Measurements from ENCODE around the gene MAF.

MAF gene

DNA sequence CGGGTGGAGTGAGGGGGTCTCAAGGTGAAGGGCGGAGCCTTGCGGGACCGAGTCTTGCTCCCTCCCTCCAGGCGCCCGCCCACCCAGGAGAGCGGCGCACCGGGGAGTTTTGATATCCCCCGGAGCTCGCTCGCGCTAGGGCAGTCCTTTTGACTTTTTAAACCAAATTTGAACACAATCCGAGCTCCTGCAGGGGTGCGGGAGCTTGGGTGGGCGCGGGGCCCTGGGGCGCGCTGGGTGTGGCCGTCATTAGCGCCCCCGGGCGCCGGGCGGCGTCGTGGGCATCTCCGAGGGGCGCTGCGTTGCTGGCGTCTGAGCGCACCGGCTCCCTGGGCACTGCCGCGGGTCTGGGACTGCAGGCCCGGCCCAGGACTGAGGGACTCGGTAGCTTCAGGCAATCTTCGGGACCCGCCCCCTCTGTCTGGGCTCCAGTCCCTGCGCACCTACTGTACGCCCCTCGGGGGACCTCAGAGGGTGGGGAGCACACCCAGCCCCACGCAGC is 10.9 kb downstream of the MAF start:
- DNase-seq (ENCODE audit: low spot score): no peak

DNA sequence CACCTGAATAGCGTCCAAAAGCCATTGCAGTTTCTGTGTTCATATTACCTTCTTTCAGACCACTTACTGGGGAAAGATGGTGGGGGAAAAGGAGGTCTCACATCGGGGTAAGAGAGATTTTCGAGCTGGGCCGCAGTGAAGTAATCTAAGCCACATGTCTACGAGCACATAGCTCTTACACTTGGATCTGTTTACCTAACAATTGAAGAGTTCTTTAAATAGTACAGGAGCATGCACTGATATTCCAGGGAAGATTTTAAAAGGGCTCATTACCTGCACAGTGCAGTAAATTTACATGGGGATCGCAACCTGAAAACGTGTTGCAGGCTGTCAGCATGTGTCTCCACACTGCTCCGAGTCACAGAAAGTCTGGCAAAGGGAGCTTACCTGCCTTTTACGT is 12.6 kb downstream of the MAF start:
- no peak for DNase-seq (ENCODE audit: low spot score)

DNA sequence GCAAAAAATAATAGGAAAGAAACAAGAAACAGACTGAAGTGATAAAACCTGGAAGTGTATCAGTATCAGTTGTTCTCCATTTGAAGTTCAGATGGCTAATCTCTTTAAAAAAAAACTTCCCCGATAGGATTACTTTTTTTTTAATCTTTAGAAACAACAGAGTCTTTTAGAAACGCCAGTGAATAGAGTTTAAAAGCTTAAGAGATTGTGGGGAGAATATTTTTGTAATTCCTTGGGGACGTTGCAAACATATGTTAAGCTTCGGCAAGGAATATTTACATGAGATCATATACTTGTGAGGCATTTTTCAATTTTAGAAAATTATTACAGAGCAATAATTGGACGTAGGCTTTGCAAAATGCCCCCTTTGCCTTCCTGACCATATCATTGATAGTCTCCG is 13.2 kb downstream of the MAF start:
- no peak for DNase-seq (ENCODE audit: low spot score)

DNA sequence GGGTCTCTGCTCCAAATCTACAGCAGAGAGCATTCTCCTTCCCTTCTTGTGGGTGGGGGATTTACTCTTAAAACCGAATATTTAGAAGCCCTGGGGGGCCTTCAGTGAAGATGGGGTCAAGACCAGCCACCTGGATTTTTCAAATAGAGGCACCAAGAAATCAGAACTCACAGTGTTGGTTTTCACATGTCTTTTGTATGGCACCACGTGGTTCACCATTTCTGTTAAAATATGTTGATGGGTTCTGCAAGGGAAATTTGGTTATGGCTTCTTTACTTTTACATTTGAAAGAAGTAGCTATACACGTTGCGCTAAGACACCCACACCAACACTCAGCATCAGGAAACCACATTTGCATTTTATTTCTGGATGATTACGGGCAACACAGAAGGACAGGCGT is 17.7 kb downstream of the MAF start:
- DNase-seq (ENCODE audit: low spot score): no peak

DNA sequence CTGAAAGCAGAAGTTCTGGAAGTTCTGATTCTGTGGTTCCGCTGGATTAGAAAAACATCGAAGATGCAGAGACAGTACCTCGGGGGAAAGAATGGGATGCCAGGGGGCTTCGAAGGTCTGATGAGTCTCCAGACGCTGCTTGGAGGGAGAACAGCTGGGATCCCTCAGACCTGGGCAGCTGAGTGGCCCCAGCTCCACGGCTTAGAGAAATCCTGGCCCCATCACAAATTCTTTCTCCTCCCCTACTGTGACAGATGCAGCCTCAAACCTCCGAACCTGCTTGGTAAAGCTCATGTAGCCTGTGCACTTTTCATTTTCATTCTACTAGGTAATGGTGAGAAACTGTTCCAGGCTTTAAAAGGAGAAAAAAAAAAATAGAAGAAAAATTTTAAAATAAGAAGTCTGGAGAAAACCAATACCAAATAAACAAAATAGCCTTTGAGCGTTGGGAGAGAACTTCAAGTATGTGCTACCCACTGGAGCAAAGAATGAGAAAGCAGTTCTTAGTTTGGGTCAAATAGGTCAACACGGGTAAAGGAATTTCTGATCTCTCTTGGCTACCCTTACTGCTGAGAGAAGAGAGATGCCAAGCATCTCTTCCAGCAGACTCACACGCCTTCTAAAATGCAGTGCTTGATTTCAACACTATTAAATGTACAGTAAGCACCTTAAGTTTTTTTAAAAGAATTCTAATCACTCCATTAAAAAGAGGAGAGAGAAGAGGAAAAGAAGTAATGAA is 19.9 kb downstream of the MAF start:
- no peak for DNase-seq (ENCODE audit: low spot score)

DNA sequence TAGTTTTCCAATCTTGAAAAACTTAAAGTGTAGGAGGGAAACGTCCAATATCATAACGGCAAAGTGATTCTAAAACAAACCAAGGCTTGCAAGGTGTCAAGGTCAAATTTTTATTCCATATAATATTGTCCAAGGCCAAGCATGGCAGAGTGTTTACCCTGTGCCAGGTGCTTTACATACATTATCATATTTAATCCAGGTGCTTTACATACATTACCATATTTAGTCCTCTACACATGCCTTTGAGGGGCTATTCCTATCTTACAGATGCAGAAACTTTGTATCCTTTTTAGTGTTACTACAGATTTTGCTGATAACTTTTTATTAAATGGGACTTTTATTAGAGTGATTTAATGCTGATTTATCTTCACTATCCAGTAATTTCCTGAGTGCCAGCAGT is 23.9 kb downstream of the MAF start:
- DNase-seq (ENCODE audit: low spot score): no peak

DNA sequence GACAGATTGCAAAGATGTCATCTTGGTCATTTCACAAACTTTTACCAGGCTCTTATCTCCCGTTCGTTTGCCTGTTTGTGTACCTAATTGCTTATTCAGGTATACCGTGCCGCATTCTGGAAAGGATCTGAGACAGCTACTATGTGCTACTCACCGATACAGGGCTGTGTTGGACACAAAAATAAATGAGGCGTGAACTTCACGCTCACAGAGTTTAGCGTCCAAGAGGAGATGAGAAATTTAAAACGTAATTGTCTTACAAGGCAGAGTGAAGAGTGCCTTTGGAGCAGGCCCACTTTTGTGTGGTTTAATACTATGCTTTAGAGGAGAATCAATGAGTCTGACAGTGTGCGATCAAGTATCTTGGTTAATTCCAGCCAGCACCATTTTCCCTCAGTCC is 26.7 kb downstream of the MAF start:
- DNase-seq (ENCODE audit: low spot score): no peak

DNA sequence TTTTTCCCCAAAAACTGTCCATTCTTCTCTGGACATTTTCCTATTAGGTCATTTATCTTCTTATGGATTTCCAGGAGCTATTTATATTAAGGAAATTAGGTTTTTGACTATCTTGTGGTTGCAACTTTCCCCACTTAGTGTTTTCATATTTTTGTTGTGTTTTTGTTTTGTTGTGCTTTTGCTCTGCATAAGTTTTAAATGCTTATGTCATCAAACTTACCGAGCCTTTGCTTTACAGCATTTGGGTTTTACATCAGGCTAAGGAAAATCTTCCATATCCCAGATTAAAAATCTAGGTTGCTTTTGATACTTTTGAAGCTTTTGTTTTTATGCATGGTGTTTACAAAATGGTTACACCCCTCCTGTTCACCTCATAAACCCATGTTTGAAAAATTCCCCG is 27.5 kb downstream of the MAF start:
- no peak for DNase-seq (ENCODE audit: low spot score)

DNA sequence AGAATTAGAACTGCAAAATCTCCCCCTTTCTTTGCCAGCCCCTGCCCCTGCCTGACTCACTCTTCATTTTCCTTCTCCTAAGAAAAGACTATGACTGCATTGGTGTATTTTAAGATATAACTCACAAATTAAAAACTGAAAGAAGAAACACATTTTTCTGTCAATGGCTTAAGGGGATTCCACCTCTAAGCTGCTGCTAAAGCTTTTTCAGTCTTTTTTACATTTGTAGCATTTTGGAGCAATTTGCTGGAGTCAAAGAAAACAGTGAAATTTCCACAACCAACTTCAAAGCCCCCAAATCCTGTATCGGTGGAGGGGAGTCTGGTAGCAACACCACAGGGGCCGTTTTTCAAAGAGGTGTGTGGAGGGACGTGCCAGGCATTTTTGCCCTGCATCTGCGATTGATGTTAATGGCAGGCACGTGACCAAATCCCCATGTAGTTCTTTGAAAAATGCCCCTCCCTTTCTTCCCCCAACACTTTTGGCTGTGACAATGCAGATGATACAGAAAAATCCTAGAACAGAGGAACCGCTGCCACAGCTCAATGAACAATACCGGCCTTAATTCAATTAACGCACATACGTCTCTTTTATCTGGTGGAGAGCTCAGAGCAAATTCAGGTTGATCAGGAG is 28.5 kb downstream of the MAF start:
- no peak for DNase-seq (ENCODE audit: low spot score)

DNA sequence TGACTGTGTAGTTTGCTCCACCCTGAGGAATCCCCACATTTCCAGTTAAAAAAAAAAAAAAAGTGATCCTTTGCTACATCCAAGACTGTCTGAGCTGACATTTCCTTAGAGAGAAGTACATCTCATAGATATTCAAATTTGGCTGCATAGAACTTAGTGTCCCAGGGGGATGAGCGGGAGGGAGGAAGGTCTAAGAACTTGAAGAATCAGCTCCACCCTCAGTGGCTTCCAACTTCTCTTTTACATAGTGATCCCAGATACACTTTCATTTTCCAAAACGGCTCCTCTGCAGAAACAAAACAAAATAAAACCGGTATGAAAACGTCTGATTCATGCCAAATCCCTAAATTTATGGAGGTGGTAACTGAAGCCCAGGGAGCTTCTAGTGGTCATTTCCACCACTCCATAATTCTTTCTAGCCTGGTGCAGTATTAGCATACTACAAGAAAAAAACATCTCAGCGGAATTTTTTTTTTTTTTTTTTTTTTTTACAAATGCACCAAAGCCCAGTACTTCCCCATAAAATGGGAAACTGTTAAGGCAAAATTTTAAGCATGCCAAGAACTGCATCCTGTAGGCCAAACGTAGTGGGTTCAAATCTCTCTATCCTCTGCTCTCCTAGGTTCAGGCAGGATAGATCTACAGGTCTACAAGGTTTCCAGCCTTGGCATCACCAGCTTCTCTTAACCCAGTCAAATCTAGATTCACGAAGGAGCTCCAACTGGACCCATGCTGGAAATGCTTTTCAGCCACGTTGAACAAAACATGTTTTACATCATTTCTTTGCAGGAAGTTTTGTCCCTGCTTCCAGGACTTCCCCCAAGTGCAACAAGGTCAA is 29.3 kb downstream of the MAF start:
- no peak for DNase-seq (ENCODE audit: low spot score)

DNA sequence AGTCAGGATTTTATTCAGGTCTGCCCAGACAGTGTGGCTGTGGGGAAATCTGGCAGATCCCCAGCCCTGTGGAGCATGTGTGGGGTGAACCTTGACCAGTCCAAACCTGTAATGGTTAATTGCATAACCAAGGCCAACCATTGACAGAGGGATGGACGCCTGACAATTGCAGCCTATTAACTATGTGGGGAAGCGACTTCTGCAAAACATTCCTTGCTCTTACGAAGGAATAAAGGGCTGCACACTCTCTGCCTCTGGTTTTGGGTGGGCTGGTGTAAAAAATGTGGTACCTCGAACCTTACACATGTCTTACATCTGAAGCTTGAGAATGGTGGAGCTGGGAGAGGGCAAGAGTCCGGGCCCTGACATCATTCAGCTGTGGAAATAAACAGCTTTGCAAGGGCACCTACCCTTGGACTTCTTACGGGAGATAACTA is 35.8 kb downstream of the MAF start:
- no peak for DNase-seq (ENCODE audit: low spot score)

DNA sequence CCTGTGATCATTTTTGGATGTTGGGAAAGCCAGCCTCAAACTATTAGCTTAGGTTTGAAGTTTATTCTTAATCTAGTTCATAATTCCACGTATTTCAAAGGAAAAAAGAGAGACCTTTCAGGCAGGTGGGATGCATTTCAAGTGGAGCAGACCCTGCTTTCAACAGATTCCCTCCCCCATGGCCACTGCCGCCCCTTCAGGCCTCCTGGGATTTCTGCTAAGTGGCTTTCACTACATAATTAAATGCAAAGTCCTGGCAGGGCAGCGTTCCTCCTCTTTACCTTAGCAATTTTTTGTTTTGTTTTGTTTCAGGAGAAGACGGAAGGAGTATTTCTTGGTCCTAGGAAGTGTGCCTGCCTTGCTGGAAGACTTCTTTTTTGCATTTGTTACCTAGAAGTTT is 36.6 kb downstream of the MAF start:
- no peak for DNase-seq (ENCODE audit: low spot score)

DNA sequence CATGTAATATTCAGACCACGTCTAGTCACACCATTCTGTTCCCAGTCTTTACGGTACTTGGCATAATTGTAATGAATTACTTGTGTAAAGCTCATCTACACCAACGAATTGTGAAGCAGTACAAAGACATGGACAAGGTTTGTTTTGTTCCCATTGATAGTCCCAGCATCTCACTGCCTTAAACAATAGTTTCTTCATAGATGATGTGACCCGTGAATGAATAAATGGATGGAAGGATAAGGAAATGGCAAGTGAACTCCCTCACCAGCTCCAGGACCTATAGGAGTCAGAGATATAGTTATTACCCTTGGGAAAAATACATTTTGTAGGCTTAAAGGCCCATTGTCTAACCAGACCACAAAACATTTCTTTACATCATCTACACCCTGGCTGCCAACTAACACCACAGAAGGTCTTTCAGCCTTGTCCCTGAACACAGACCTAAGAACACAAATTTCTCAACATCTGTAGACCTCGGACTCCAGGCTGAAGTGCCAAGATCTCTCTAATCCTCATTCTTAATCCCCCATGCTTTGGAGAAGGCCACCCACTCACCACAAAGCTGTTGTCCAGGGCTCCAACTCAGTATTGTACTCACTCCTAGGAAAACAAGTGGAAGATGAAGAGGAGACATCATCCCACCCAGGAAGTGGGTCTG is 38.2 kb downstream of the MAF start:
- DNase-seq (ENCODE audit: low spot score): no peak

DNA sequence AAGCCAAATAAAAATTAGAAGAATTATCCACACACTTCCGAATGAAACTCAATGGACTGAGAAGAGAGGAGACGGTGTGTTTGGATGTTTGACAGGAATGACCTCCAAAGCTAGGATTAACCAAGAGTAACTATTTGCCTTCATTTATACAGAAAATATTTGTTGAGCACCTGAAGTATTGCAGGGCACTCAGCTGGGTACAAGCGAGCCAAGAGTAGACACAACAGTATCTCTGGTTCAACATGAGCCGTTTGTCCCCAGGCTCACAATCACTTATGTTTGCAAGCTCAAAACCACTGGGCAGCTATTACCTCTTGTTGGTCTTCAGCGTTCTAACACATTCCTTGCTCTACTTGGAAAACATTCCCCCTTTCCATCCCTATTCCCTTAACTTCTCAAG is 38.8 kb downstream of the MAF start:
- DNase-seq (ENCODE audit: low spot score): no peak

DNA sequence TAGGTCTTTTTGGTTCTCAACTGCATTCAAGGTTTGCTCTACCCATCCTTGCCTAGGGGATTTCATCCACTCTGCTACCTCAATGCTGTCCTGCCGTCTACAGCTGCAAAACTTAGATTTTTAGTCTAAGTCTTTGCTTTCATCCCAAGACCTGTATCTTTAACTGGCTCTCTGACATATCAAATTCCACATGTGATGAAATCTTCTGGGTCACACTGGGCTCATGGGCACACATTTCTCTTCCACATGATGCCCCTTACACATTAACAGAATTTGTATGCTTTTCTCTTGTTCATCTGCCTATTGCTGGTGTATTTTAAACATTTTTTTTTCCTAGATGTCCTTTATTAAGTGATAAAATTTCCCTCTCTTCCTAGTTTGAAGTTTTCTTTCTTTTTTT is 39.6 kb downstream of the MAF start:
- DNase-seq (ENCODE audit: low spot score): no peak

DNA sequence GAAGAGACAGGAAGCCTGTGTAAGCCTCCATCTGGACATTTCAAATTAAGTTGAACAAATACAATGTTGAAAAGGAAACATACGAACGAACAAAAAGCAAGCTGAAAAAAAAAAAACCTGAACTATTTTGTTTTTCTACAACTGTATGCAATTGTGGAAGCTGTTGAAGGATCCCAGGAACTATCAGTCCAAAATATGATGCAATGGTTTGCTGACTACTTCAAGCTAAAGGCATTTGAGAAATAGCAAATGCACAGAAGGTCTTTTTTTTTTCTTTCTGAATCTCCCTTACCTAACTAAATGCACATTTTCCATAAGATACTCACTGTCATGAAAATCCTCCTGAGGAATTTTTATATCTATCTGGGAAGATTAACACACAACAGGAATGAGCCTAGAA is 40.2 kb downstream of the MAF start:
- DNase-seq (ENCODE audit: low spot score): no peak

DNA sequence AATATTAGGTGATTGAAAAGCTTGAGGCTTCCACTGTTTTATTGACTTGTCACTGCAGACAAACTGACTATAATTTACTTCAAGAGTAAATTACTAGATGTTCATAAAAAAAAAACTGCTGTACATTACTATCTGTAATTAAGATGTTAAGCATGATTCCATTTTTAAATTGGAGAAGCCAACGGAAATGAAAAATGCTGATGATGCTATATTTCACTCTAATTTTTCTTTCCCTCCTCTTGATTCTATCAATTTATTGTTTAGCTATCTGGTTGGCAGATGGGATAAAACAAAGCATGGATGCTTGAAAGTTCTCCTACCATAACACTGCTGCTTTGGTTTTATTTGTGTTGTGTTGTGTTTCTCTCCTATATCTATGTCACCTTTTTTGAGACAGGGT is 41.0 kb downstream of the MAF start:
- DNase-seq (ENCODE audit: low spot score): no peak

DNA sequence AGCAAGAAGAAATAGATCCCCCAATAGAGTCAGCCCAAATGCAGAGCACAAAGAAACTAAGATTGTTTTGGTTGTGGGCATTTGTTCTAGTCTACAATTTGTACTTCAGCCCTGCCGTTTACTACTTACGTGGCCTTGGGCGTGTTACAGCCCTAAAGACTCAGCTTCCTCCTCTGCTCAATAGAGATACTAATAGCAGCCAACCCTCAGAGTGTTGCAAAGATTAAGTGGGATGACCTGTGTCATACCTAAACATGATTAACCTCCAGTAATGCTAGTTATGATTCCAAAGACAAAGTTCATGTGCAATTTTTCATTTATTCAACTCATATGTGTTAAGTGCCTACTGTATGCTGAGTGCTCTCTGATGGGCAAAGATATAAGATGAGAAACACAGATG is 43.1 kb downstream of the MAF start:
- DNase-seq (ENCODE audit: low spot score): no peak

DNA sequence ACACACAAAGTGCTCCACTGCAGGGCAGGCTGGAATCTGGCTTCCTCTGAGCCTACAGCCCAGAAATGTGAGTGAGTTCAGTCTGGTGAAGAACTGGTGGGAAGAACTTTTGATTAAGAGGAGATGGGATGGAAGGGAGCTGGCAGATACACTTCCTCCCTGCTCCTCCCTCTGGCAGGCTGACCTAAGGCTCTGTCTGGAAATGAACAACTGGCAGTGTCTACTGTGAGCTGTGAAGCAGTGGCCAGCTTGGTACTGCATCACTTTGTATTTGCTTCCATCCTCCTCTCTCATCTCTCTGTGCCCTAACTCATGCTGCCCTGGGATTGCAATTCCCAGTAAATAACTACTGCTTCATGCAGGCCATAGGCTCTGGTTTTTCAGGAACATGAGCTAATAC is 45.6 kb downstream of the MAF start:
- no peak for DNase-seq (ENCODE audit: low spot score)

DNA sequence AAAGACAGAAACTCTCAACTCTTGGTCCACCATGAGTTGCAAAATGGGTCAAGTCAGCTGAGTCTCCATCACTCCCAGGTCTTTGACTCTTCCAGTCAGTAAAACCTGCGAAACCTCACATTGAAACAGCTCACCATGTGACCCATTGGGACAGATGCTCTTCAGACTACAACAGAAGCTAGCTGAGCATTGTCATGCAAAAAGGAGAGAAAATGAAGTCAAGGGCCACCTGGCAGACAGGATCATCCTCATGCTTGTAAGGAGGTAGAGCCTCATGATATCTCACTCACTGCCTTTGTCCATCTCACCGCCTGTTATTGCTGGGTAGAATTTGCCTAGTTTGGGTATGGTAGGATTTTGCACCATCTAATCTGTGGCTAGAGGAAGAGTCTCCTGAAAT is 50.2 kb downstream of the MAF start:
- DNase-seq (ENCODE audit: low spot score): no peak

DNA sequence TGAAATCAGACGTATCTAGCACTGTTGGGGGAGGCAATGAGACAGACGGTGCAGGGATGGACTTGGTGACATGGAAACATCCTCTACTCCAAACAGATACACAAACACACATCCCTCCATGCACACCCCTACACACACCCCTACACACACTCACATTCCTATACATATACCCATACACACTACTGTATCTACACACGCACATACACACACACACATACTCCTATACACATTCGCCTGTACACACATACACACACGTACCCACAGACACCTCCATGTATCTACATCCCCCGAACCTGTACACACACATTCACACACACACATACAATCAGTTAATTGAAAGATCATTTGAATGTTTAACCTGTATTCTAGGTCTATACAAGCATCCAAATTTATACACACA is 53.5 kb downstream of the MAF start:
- DNase-seq (ENCODE audit: low spot score): no peak
